ENCODE data around the gene IFNA6. TPM values are rescaled to one million over a fixed set of nuclear protein-coding genes. Genes with fewer than 3 reads are reported as not detected.

IFNA6 gene
- total RNA-seq, 1 donor from 2014 or later = not detected

DNA sequence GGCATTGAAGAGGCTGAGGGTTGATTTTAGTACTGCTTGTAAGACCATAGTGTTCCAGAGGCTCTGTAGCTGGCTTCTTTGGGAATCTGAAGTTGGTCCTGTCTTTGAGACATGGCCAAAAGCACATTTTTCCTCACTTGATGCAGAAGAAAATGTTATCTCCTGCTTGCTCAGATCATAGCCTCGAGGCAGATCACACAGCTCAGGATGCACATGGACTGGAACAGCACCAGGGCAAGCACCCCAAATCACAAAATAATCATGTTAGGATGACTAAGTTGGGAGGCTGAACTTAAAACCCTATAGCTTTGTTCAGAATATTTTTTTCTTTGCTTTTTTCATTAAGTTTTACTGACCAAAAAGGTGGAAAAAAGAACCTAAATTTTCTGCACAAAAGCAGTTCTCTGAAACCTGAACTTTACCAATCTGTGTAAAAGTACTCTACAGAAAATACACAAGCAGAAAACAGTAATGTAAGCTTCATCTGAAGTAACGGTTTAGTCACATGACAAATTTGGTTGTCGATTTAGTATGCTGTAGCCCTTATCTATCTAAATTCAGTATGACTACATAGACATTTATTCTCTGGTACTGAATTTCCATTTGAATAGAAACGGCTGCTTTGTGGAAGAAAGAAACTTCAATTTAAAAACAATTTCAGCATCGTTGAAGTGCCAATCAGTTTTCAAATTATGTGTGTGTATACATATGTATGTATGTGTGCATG, 18.8 kb downstream of the IFNA6 start:
- Histone ChIP-seq H3K27me3 (ENCODE audit: control insufficient read depth in 3 of 3, insufficient read depth in 3 of 3, low read length in 3 of 3) (no peaks in the 10 kb centered on the region), H3K4me3 (ENCODE audit: low read length in 3 of 3) (peak overlapping the region in 1 of 3 donors; percentile 43), H3K4me1 (ENCODE audit: control insufficient read depth in 3 of 3, insufficient read depth in 3 of 3, low read length in 3 of 3) (peaks cover 27 to 41% (median 35%) of the 10 kb centered on the region in 3 donors), H3K36me3 (ENCODE audit: control insufficient read depth in 3 of 3, insufficient read depth in 3 of 3, low read length in 3 of 3) (peaks cover 0 to 5% (median 3%) of the 10 kb centered on the region in 3 donors), H3K27ac (ENCODE audit: low read depth, low read length) (no peak overlapping the region), H3K9me3 (ENCODE audit: control insufficient read depth in 3 of 3, low read length in 3 of 3) (no peaks in the 10 kb centered on the region), H3K9ac (ENCODE audit: low read depth in 1 of 3, low read length in 3 of 3) (peak overlapping the region in 1 of 3 donors; percentile 25)

DNA sequence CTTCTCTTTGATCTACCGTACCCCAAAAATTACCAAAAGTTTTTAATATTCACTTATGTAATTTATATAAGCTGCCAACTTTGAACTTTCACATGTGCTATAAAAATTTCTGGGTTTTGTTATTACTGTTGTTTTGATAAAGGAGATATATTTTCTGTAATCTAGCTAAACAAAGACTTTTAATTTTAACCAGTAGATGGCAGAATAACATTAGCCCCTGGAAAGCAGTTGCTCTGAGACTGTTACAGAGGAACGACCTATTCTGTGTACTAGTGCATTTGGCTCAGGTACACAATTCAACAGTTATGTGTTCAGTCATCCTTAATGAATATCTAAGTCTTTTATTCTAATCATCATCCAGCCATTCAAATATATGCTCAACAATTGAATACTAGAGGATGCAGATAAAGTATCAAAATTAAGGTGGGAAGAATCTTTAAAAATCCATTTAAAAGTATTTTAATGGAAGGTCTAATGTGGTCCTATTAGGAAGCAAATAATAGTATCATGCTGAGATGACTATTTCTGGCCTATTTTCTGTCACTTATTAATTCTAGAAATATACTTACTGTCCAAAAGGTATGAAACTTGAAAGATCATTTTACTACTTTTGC, 24.1 kb downstream of the IFNA6 start:
- no peak overlapping the region for H3K9ac ChIP-seq (ENCODE audit: low read depth in 1 of 3, low read length in 3 of 3)
- H3K36me3 ChIP-seq (ENCODE audit: control insufficient read depth in 3 of 3, insufficient read depth in 3 of 3, low read length in 3 of 3) = peaks cover 10 to 18% (median 16%) of the 10 kb centered on the region in 3 donors
- peaks cover 7 to 15% (median 11%) of the 10 kb centered on the region in 3 donors for H3K4me1 ChIP-seq (ENCODE audit: control insufficient read depth in 3 of 3, insufficient read depth in 3 of 3, low read length in 3 of 3)
- H3K27ac ChIP-seq (ENCODE audit: low read depth, low read length) = no peak overlapping the region
- no peaks in the 10 kb centered on the region for H3K9me3 ChIP-seq (ENCODE audit: control insufficient read depth in 3 of 3, low read length in 3 of 3)
- no peak overlapping the region for H3K4me3 ChIP-seq (ENCODE audit: low read length in 3 of 3)
- H3K27me3 ChIP-seq (ENCODE audit: control insufficient read depth in 3 of 3, insufficient read depth in 3 of 3, low read length in 3 of 3) = no peaks in the 10 kb centered on the region

DNA sequence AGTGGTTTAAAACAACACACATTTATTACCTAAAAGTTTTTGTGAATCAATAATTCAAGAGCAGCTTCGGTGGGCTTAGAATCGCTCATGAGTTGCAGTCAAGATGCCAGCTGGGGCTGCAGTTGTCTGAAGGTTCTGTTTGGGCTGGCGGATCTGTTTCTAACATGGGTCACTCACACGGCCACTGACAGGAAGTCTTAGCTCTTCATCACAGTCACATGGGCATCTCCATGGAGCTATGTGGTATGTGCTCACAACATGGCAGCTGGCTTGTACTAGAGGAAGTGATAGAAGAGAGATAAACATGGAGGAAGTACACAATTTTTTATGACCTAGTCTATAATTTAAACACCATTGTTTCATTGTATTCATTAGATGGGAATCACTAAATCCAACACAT, 26.6 kb downstream of the IFNA6 start:
- Histone ChIP-seq H3K27ac (ENCODE audit: low read depth, low read length) (no peak overlapping the region), H3K27me3 (ENCODE audit: control insufficient read depth in 3 of 3, insufficient read depth in 3 of 3, low read length in 3 of 3) (no peaks in the 10 kb centered on the region), H3K9ac (ENCODE audit: low read depth in 1 of 3, low read length in 3 of 3) (no peak overlapping the region), H3K4me1 (ENCODE audit: control insufficient read depth in 3 of 3, insufficient read depth in 3 of 3, low read length in 3 of 3) (peaks cover 0 to 4% (median 2%) of the 10 kb centered on the region in 3 donors), H3K4me3 (ENCODE audit: low read length in 3 of 3) (no peak overlapping the region), H3K36me3 (ENCODE audit: control insufficient read depth in 3 of 3, insufficient read depth in 3 of 3, low read length in 3 of 3) (peaks cover 10 to 18% (median 16%) of the 10 kb centered on the region in 3 donors), H3K9me3 (ENCODE audit: control insufficient read depth in 3 of 3, low read length in 3 of 3) (no peaks in the 10 kb centered on the region)

DNA sequence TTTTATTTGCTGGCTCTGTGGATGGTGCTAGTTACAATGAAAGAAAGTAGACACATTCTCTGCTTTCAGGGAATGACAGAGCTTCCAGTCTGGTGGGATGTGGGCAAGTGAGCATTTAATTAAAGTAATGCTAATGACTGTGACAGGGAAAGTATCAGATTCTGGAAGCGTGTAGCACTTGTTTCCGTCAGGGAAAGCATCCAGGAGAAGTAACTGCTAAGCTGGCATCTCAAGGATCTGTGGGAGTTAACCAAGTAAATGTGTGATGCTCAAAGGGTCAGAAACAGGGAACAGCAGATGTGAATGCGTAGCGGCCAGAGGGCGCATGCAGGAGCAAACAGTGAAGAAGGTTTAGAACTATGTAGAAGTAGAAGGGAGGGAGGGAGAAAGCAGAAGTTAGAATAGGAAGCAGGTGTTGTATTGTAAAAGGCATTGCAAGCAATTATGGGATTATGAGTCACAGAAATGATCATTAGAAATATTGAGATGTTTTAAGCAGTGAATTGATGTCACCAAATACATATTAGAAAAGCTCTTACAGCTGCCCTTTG, 27.7 kb downstream of the IFNA6 start:
- Histone ChIP-seq H3K27me3 (ENCODE audit: control insufficient read depth in 3 of 3, insufficient read depth in 3 of 3, low read length in 3 of 3) (no peaks in the 10 kb centered on the region), H3K4me3 (ENCODE audit: low read length in 3 of 3) (no peak overlapping the region), H3K36me3 (ENCODE audit: control insufficient read depth in 3 of 3, insufficient read depth in 3 of 3, low read length in 3 of 3) (peaks cover 10 to 18% (median 16%) of the 10 kb centered on the region in 3 donors), H3K27ac (ENCODE audit: low read depth, low read length) (no peak overlapping the region), H3K4me1 (ENCODE audit: control insufficient read depth in 3 of 3, insufficient read depth in 3 of 3, low read length in 3 of 3) (peaks cover 0 to 4% (median 0%) of the 10 kb centered on the region in 3 donors), H3K9ac (ENCODE audit: low read depth in 1 of 3, low read length in 3 of 3) (no peak overlapping the region), H3K9me3 (ENCODE audit: control insufficient read depth in 3 of 3, low read length in 3 of 3) (no peaks in the 10 kb centered on the region)

DNA sequence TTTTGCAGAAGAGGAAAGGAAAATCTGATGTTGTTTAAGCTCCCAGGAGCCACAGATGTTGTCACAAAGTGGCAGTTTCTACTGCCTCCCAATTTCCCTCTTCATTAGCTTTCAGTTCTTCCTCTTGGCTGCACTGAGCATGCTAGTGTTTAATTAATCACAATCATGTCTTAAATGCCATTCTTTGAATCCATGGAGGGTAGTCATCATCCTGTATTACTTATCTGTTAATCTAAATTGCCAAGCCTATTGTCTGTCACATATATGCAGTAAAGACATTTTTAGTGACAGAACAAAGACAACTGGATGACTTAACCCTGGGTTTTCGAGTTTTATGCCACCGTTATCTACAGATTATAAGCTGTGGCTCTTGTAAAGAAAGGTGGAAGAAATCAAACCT, 30.2 kb downstream of the IFNA6 start:
- no peak overlapping the region for H3K9ac ChIP-seq (ENCODE audit: low read depth in 1 of 3, low read length in 3 of 3)
- no peaks in the 10 kb centered on the region for H3K27me3 ChIP-seq (ENCODE audit: control insufficient read depth in 3 of 3, insufficient read depth in 3 of 3, low read length in 3 of 3)
- H3K36me3 ChIP-seq (ENCODE audit: control insufficient read depth in 3 of 3, insufficient read depth in 3 of 3, low read length in 3 of 3) = peaks cover 10 to 18% (median 16%) of the 10 kb centered on the region in 3 donors
- no peak overlapping the region for H3K4me3 ChIP-seq (ENCODE audit: low read length in 3 of 3)
- no peak overlapping the region for H3K27ac ChIP-seq (ENCODE audit: low read depth, low read length)
- no peaks in the 10 kb centered on the region for H3K9me3 ChIP-seq (ENCODE audit: control insufficient read depth in 3 of 3, low read length in 3 of 3)
- no peaks in the 10 kb centered on the region for H3K4me1 ChIP-seq (ENCODE audit: control insufficient read depth in 3 of 3, insufficient read depth in 3 of 3, low read length in 3 of 3)

DNA sequence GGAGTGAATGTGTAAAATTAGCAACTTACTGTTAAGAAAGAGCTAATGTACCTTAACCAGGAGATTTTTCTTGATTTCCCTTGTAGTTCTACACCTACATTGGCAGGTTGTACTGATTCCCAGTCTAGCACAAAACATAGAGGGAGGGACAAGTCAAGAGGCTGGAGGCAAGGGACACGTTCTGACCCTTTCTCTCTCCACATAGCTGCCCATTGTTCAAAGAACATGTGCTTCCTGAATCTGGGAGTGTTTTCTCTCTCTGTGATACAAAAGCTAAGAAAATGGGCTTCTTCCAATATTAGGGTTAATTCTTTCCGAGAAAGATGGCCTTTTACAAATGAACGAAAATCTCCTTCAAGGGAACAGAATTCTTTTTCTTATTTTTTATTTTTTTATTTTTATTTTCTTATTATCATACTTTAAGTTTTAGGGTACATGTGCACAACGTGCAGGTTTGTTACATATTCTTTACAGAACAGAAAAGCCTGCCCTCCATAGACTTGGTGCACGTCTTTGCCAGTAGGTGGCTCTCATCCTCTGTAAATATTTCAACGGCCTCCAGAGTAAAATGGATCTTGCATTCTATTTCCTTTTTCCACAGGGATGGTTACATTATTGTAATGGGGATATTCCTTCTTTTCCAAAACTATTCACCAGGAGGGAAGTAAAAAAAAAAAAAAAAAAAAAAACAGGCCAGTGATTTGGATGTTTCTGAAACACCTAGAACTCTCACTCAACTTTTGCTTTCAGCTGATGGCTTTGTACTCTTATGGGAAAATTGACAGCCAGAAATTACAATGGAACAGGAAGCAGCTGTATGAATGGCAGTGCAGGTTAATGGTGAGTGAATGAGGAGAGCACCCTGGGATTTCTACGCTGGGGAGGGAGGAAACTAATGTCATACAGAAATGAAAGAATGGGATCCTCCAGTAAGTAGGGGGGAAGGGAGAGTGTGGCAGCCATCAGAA, 32.4 kb downstream of the IFNA6 start:
- Histone ChIP-seq H3K36me3 (ENCODE audit: control insufficient read depth in 3 of 3, insufficient read depth in 3 of 3, low read length in 3 of 3) (peaks cover 7 to 8% (median 7%) of the 10 kb centered on the region in 3 donors), H3K27ac (ENCODE audit: low read depth, low read length) (no peak overlapping the region), H3K9ac (ENCODE audit: low read depth in 1 of 3, low read length in 3 of 3) (no peak overlapping the region)

DNA sequence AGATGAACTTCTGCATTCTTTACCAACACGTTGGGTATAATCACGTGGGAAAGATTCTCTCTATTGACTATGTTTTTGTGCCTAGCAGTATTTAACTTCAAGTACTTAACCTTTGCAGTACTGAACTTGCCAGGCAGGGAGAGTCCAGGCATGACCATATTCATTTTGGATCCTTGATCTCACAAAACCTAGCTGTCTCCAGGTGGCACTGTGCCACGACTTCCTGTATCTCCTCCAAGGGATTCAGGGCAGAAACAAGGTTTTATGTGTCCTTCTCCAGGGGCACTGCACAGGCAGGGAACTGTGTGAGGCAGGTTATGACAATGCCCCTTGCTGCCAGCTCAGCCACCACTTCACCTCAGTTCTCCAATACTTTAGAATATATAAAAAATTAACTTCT, 33.8 kb downstream of the IFNA6 start:
- H3K27ac ChIP-seq (ENCODE audit: low read depth, low read length) = no peak overlapping the region

More for the DNA sequence above, 32.4 kb downstream of the IFNA6 start:
- H3K4me3 ChIP-seq (ENCODE audit: low read length in 3 of 3) = no peak overlapping the region
- no peaks in the 10 kb centered on the region for H3K4me1 ChIP-seq (ENCODE audit: control insufficient read depth in 3 of 3, insufficient read depth in 3 of 3, low read length in 3 of 3)
- no peaks in the 10 kb centered on the region for H3K9me3 ChIP-seq (ENCODE audit: control insufficient read depth in 3 of 3, low read length in 3 of 3)
- H3K27me3 ChIP-seq (ENCODE audit: control insufficient read depth in 3 of 3, insufficient read depth in 3 of 3, low read length in 3 of 3) = no peaks in the 10 kb centered on the region

DNA sequence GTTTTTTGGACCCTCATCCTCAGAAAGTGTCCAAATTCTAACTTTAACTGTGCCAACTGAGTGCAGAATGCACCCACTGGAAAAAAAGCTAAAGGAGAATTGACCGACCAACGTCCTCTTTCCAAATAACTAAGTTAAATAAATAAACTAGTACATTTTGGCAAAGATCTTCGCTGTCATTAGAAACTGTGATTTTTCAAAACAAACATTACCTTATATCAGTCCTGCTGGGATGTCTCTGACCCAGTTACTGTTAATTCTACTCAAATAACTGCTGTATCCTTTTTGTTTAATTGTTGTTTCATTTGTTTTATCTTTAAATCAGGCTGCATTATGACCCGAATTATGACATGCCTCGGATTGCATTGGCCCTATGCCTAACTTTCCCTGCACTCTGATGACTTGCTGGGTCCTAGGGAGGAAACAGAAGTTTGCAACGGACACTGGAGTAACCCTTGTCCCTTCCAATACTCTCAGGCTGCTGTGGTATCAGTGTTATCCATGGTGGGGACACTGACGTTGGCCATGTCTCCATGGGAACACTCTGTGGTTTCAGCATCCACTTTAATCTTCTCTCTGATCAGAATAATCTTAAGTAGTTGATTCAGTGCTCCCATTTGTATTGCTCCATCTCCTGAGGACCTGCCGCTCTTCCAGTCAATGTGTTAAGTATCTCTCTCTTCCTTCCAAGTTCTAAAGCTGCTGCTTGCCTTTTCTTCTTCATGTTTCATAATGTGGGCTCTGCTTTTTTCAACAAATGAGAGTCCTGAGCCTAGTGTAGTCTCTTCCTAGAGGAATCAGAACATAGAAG, 34.5 kb downstream of the IFNA6 start:
- Histone ChIP-seq H3K9ac (ENCODE audit: low read depth in 1 of 3, low read length in 3 of 3) (no peak overlapping the region), H3K27me3 (ENCODE audit: control insufficient read depth in 3 of 3, insufficient read depth in 3 of 3, low read length in 3 of 3) (no peaks in the 10 kb centered on the region), H3K36me3 (ENCODE audit: control insufficient read depth in 3 of 3, insufficient read depth in 3 of 3, low read length in 3 of 3) (no peaks in the 10 kb centered on the region), H3K9me3 (ENCODE audit: control insufficient read depth in 3 of 3, low read length in 3 of 3) (no peaks in the 10 kb centered on the region), H3K27ac (ENCODE audit: low read depth, low read length) (no peak overlapping the region), H3K4me1 (ENCODE audit: control insufficient read depth in 3 of 3, insufficient read depth in 3 of 3, low read length in 3 of 3) (no peaks in the 10 kb centered on the region), H3K4me3 (ENCODE audit: low read length in 3 of 3) (no peak overlapping the region)

More for the DNA sequence above, 33.8 kb downstream of the IFNA6 start:
- peak overlapping the region in 1 of 3 donors; percentile 25 for H3K9ac ChIP-seq (ENCODE audit: low read depth in 1 of 3, low read length in 3 of 3)
- H3K4me3 ChIP-seq (ENCODE audit: low read length in 3 of 3) = no peak overlapping the region
- no peaks in the 10 kb centered on the region for H3K9me3 ChIP-seq (ENCODE audit: control insufficient read depth in 3 of 3, low read length in 3 of 3)
- no peaks in the 10 kb centered on the region for H3K36me3 ChIP-seq (ENCODE audit: control insufficient read depth in 3 of 3, insufficient read depth in 3 of 3, low read length in 3 of 3)
- no peaks in the 10 kb centered on the region for H3K4me1 ChIP-seq (ENCODE audit: control insufficient read depth in 3 of 3, insufficient read depth in 3 of 3, low read length in 3 of 3)
- H3K27me3 ChIP-seq (ENCODE audit: control insufficient read depth in 3 of 3, insufficient read depth in 3 of 3, low read length in 3 of 3) = no peaks in the 10 kb centered on the region

DNA sequence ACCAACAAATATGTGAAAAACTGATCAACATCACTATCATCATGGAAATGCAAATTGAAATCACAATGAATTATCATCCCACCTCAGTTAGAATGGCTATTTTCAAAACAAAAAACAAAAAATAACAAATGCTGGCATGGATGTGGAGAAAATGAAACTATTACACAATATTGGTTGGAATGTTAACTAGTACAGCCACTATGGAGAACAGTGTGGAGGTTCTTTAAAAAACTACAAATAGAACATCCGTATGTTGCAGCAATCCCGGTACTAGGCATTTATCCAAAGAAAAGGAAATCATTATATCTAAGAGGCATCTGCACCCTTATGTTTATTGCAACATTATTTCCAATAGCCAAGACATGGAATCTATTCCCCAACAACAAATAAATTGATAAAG, 36.5 kb downstream of the IFNA6 start:
- no peaks in the 10 kb centered on the region for H3K27me3 ChIP-seq (ENCODE audit: control insufficient read depth in 3 of 3, insufficient read depth in 3 of 3, low read length in 3 of 3)

More for the DNA sequence above, 36.5 kb downstream of the IFNA6 start:
- Histone ChIP-seq H3K4me3 (ENCODE audit: low read length in 3 of 3) (no peak overlapping the region), H3K9ac (ENCODE audit: low read depth in 1 of 3, low read length in 3 of 3) (no peak overlapping the region), H3K27ac (ENCODE audit: low read depth, low read length) (no peak overlapping the region), H3K4me1 (ENCODE audit: control insufficient read depth in 3 of 3, insufficient read depth in 3 of 3, low read length in 3 of 3) (no peaks in the 10 kb centered on the region), H3K9me3 (ENCODE audit: control insufficient read depth in 3 of 3, low read length in 3 of 3) (no peaks in the 10 kb centered on the region), H3K36me3 (ENCODE audit: control insufficient read depth in 3 of 3, insufficient read depth in 3 of 3, low read length in 3 of 3) (no peaks in the 10 kb centered on the region)
